HG03575 (cell line): ENCODE results near the gene STIM2.

Experiments used
- ATAC-seq: cut with Tn5 transposase; IDR thresholded peaks from one replicate; pipeline ENCODE4 v1.9.1; 2021; ENCODE audit not compliant: unreplicated experiment, insufficient number of reproducible peaks, low FRiP score; ENCODE audit errors: extremely low read depth

STIM2 gene

GRCh38 chr4:26830033-26830432 lies 30.6 kb upstream of the STIM2 start:
- ATAC-seq, result no peak

DNA sequence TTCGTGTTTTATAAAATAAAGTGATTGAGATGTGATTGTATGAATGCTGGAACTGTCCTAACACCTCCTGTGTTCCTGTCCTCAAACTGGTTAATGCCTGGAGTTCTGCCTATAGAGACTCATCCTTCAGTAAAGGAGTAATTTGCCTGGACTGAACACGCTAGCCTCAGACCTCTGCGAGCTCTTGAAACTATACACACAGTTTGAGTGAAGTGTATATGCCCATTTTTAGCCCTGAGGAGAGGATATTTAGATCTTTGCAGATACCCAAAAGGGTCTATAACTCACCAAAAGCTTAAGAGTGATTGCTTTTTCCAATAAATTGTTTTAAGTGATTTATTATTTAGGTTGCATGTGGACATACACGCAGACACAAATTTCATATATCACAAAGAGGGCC lies 29.9 kb upstream of the STIM2 start:
- no peak for ATAC-seq

DNA sequence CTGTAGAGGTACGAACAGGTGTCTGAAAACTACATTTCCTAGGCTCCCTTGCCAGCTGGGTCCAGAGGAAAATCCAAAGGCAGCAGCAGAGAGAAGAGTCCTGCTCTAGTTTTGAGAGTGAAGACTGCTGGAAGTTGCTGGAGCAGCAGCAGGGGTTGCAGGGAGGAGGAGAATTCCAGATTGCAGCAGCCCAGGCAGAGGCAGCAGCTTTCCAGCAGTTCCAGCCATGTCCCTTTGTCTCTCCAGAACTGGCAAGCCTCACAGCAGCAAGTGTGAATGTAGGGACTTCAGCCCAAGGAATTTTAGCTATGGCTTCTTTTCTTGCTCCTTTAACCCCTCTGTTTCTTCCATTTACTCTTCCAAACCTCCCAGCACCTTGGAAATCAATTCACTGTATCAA lies 24.1 kb upstream of the STIM2 start:
- no peak for ATAC-seq

- no peak for ATAC-seq
These were observed 22.4 kb upstream of the STIM2 start for GRCh38 chr4:26837993-26838842.

DNA sequence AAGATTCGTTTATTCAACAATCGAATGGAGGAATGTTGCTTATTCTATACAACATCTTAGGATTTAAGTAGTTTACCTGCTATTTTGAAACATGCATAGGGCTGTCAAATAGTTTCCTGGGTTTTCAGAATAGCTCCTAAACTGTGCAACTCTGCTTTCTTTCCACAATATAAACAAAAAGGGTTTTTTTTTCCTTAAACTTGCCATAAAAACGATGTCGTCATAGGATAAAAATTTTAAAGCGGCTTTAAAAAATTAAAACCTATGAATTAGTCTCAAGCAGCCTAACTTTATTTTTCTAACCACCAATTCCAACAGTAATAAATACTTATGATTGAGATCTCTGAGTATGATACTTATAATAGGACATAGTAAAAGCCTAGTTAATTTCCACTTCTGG lies 21.6 kb upstream of the STIM2 start:
- ATAC-seq, result no peak

DNA sequence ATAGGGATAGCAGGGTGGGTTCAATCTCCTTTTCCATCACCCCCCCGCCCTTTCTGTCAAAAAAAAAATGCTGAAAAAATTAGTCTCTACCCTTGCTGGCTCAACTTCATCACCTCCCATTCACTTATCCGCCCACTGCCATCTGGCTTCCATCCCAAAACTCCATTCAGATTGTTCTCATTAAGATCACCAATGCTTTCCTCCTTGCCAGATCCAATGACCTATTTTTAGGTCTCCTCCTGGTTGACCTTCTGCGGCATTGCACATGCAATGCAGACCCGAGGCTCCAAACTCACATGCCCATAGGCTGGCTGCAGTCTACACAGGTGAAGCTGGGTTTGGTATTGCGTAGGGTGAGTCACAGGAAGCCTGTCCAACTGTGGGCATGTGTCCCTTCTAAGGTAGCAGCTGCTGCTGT lies 21.1 kb upstream of the STIM2 start:
- ATAC-seq, result no peak

DNA sequence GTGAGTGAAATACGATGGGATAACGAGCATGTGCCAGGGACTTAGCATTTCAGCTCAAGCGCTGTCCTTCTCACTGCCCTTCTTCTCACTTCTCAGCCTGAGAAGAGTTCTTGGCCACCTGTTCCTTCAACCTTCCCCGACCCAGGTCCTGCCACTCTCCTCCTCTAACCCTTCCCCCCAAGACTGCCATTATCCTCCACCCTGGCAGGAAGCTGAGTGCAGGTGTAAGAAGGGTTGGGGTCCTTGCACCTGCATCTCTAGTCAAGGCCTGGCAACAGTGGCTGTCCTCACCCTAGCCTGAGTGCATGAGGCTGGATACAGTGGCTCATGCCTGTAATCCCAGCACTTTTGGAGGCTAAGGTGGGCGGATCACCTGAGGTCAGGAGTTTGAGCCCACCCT lies 19.9 kb upstream of the STIM2 start:
- no peak for ATAC-seq

DNA sequence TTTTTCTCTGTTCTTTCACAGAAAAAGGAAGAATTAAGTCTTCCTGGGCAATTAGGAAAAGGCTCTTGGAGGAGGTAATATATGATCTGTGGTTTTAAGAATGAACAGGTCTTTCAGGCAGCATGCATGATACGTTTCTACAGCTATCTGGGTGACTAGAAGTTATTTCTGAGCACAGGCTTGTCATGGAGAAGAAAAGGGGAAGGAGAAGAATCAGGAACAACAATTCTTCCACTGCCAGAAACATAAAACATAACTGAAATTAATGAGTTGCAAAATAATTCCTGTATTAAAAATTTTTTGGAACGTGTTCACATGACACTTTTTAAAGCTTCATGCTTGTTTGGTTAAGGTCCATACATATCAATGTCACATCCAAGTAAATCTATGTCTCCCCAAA lies 17.7 kb upstream of the STIM2 start:
- ATAC-seq, result no peak

- no peak for ATAC-seq
These were observed 10.1 kb upstream of the STIM2 start for GRCh38 chr4:26850528-26850927.

DNA sequence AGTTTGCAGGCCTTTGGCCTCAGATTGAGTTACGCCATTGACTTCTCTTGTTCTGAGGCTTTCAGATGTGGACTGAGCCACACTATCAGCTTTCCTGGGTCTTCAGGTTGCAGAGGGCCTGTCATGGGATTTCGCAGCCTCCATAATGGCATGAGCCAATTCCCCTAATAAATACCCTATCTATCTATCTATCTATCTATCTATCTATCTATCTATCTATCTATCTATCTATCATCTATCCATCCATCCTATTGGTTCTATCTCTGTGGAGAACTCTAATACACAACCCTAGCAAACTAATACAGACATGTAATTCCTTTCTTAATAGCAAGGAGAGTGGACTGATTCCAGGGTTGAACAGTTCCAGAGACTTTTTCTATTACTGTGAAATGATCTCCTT lies 9.5 kb upstream of the STIM2 start:
- ATAC-seq, result no peak

- ATAC-seq, result no peak
These were observed 5.9 kb upstream of the STIM2 start for GRCh38 chr4:26854701-26855100.

DNA sequence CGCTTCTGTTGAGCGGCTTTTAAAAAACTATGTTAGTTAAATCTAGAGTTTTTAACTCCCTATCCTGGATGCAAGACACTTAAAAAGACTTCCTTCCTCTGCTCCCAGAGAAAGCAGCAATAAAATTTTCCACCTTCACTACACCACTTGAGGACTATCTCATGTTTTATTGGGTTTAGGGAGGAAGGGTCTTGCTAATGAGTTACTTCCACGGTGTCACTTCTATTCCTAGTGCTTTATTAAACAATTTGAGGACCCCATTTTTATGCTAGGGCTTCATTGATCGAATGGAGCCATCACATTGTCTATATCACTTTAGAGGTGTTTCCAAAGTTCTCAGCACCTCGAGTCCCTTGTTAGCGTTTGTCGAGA lies 3.7 kb upstream of the STIM2 start:
- ATAC-seq, result no peak

- no peak for ATAC-seq
These were observed 3.2 kb upstream of the STIM2 start for GRCh38 chr4:26857278-26858034.

DNA sequence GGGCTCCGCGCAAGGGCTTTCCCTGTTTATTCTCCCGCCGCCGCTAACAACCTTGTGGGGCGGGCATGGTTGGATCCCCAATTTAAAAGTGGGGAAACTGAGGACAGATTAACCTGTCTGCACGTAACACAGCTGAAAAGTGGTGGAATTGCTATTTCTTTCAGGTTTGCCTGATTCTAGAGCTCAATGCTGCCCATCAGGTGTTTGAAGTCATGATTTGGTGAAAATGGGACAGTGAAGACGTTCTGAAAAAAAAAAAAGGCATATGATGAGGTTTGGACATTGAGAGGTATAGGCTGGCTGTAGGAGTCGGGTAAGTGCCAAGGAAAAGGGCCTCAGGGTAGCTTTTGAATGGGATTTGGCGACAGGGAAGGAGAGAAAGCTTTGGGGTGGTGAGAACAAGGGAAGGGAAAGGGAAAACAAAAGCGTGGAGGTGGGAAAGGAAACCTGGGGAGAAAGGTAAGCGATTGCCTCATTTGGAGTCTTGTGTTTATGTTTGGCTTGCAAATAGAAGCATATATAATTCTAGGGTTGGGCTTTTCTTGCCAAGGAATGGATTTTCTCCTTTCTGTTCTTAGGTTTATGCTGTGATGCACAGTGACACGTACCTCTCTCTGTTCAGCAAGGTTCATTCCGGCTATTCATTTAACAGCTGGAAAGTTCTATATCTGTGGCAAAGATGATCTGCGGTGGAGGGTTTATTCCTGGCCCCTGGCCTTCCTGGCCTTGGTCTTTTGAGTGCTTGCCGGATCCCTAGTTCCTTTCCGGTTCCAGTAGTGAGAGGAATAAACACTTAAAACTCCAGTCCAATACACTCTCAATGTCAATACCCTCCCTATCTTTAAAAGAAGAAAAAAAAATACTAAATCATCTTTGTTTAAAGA lies 2.4 kb upstream of the STIM2 start:
- ATAC-seq, result no peak

DNA sequence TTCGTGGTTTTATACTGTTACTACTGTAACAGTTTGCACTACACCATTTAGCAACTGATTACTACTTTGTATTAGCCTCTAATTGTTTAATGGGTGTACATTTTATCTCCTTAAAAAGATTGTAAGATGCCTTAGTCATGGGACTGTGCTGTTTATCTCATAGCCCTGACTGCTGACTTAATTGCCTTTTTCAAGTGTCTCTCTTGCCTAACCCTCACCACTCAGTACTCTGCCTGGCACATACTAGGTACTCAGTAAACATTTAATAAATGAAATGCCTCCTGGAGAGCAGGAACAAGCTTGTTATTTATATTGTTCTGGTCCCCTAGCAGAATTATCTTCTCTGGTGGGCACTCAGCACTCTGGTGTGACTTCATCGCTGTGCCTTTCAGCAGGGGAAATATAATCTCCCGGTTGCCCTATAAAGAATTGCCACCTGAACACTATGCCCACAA lies 1.7 kb upstream of the STIM2 start:
- ATAC-seq, result no peak

DNA sequence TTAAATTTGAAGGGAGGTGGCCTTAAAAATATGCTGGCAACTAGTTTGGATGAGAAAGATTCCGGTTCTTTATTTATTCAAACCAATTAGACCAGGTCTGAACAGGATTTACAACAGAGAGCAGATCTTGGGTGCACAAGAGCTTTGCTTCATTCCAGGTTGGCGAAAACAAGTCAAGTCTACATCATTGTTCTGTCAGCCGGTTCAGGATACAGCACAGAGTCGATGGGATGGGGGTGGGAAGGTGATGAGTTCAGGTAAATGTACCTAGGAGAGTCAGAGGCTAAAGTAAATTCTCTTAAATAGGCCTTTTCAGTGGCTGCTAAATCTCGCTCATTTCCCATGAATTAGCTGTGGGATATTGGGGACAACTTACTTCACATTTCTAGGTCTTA lies 882 bp upstream of the STIM2 start:
- no peak for ATAC-seq

DNA sequence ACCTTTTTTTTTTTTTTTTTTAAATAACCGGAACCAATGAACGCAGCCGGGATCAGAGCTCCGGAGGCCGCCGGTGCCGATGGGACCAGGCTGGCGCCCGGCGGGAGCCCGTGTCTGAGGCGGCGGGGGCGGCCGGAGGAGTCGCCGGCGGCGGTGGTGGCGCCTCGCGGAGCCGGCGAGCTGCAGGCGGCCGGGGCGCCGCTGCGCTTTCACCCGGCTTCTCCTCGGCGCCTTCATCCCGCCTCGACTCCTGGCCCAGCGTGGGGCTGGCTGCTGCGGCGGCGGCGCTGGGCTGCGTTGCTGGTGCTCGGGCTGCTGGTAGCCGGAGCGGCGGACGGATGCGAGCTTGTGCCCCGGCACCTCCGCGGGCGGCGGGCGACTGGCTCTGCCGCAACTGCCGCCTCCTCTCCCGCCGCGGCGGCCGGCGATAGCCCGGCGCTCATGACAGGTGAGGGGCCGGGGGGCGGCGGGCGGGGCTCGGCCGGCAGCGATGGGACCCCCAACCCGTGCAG lies 337 bp downstream of the STIM2 start:
- ATAC-seq, result peak; percentile 0

DNA sequence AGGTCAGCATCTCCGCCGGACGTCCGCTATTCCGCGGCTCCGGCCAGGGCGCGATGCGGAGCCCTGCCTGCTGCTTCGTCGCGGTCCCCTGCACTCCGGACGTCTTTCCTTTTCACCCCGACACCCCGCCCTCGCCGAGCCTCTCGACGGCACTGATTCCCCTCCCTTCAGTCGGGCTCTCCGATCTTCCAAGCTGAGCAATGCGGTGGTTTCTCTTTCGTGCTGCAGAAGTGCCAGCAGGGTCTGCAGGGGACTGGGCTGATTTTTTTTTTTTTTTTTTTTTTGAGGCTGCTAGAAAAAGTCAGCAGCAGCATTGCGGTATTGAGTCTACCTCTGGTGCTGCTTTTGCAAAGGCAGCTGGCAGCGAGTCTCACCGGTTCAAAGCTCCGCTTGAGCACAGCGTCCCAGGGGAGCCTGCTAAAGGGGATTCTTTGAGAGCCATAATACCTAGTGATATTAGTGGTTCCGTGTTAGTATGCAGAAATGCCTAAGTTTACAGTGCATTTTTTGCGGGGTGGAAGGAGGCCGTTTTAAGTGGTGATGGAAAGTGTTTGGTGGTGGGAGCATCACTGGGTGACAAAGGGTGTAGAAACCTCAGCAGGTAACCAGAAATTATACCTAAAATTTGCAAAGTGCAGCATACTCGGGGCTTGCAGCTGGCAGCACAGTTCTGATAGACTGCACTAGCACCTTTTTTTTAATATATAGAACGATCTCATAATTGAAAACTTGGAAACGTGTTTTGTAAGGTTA lies 969 bp downstream of the STIM2 start:
- ATAC-seq, result peak; percentile 19
